ENCODE results near the gene CGNL1. TPM values are rescaled to one million over a fixed set of nuclear protein-coding genes. Genes with fewer than 3 reads are reported as not detected.

Gene CGNL1
- total RNA-seq, 4 donors from 2014 or later, result 4.7 to 13.7 (median 7.3) TPM

DNA sequence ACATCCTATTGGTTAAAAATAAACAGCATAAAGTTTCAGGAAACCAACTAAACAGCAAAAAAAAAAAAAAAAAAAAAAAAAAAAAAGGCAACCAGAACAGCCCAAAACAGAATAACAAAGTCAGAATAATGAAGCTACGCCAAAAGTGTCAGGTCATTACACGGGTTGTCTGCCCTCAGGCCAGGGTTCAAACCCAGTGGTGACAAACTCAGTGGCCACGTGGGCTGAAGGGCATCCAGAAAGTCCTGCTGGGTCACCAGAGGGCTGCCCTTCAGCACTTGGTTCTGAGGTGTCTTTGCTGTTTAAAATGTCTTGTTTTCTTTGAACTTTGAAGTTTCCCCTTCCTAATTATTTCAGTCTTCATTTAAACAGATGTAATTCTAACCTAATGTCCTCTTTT, 61.3 kb downstream of the CGNL1 start:
- DNase-seq (ENCODE audit: low spot score) (no peak), ATAC-seq (ENCODE audit: low FRiP score) (no peak)
- no peak for TF ChIP-seq CTCF (IDR thresholded peaks at IDR 0.05)

DNA sequence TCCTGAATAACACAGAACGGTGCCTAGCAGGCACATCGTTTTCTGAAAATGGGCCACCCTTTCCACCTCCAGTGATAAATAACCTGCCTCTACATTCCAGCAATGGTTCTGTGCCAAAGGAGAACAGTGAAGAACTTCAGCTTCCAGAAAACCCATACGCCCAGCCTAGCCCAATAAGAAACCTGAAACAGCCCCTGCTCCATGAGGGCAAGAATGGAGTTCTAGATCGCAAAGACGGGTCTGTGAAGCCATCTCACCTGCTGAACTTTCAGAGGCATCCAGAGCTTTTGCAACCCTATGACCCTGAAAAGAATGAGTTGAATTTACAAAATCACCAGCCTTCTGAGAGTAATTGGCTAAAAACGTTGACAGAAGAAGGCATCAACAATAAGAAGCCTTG, 61.9 kb downstream of the CGNL1 start:
- no peak for TF ChIP-seq CTCF (IDR thresholded peaks at IDR 0.05)
- no peak for ATAC-seq (ENCODE audit: low FRiP score)

DNA sequence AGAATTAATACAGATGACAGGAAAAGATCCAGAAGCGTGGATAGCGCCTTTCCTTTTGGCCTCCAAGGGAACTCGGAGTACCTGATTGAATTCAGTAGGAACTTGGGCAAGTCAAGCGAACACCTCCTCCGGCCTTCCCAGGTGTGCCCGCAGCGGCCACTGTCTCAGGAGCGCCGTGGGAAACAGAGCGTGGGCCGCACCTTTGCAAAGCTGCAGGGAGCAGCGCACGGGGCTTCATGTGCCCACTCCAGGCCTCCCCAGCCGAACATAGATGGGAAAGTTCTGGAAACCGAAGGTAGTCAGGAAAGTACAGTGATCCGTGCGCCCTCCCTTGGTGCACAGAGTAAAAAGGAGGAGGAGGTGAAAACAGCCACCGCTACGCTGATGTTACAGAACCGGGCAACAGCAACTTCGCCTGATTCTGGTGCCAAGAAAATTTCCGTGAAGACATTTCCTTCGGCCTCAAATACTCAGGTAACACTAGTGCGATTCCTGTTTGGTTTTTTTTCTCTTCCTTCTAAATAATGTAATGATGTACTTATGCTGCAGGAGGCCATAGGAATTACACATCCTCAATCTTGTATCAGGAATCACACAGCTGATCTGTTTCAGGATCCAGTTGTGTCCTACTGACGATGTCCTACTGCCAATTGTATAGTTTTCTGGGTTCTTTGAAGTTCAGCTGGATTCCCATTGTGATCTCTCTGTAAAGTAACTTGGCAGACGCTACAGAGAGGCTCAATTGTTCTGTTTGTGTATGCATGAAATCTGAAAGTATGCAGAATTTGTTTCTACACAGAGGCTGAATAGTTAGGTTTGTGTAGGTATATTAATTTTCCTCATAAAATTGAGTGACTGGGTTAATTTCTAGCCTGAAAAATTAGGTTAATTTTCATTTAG, 63.1 kb downstream of the CGNL1 start:
- no peak for TF ChIP-seq CTCF (IDR thresholded peaks at IDR 0.05)
- DNase-seq (ENCODE audit: low spot score) (no peak), ATAC-seq (ENCODE audit: low FRiP score) (no peak)

More for the DNA sequence above, 61.9 kb downstream of the CGNL1 start:
- no peak for DNase-seq (ENCODE audit: low spot score)

DNA sequence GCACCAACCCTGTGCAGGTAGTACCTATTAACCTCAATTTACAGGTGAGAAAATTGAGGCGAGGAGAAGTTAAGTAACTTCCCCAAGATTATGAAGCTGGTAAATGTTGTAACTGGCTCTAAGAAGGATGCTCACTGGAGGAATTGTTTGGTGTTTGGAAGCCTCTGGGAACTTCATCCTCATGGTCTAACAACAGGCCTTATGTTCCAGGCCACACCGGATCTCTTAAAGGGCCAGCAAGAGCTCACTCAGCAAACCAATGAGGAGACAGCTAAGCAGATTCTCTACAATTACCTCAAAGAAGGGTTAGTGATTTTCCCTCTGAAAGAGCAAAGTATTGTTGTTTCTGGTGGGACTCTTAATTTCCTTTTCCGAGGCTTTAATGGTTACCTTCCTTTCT, 63.9 kb downstream of the CGNL1 start:
- ATAC-seq (ENCODE audit: low FRiP score) (no peak), DNase-seq (ENCODE audit: low spot score) (no peak)
- TF ChIP-seq CTCF (IDR thresholded peaks at IDR 0.05), result no peak

DNA sequence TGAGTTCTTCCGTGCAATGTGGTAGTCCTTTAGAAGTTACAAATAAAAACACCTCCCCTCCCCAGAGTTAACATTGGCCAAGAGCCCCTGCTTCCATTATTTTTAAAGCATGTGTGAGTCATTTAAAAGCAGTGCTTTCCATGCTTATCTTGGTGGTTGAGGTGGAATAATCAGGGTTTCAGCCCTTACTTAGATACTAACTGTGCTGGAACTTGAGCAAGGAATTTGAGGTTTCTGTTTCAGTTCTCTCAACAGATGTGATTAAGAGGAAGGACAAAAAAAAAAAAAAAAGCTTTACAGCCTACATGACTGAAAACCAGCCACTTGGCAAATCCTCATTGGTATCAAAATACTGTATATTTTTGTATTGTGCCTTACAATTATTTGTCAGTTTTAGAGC, 64.5 kb downstream of the CGNL1 start:
- TF ChIP-seq CTCF (IDR thresholded peaks at IDR 0.05), result no peak
- peak; percentile 78 for ATAC-seq (ENCODE audit: low FRiP score)

GRCh38 chr15:57442335-57442734, 66.0 kb downstream of the CGNL1 start:
- ATAC-seq (ENCODE audit: low FRiP score), result no peak
- no peak for DNase-seq (ENCODE audit: low spot score)
- TF ChIP-seq CTCF (IDR thresholded peaks at IDR 0.05), result no peak

More for the DNA sequence above, 64.5 kb downstream of the CGNL1 start:
- DNase-seq (ENCODE audit: low spot score), result no peak

- ATAC-seq (ENCODE audit: low FRiP score) (no peak), DNase-seq (ENCODE audit: low spot score) (no peak)
- no peak for TF ChIP-seq CTCF (IDR thresholded peaks at IDR 0.05)
These were observed 67.2 kb downstream of the CGNL1 start for GRCh38 chr15:57443486-57443885.
